ENCODE results near the gene PIK3C2A.

The PIK3C2A gene

GRCh38 chr11:17185938-17186337 lies 21.8 kb downstream of the PIK3C2A start:
- H3K4me3 Mint-ChIP-seq, result no peak overlapping the region
- no peaks in the 10 kb centered on the region for H3K9me3 Mint-ChIP-seq
- H3K4me1 Mint-ChIP-seq (ENCODE audit: low read depth), result peaks cover 2% of the 10 kb centered on the region
- peaks cover 6% of the 10 kb centered on the region for H3K36me3 Mint-ChIP-seq (ENCODE audit: low read depth)
- H3K27ac Mint-ChIP-seq, result no peak overlapping the region
- H3K27me3 Mint-ChIP-seq (ENCODE audit: low read depth), result no peaks in the 10 kb centered on the region

- Mint-ChIP-seq H3K4me1 (ENCODE audit: low read depth) (peaks cover 2% of the 10 kb centered on the region), H3K4me3 (no peak overlapping the region), H3K27ac (no peak overlapping the region), H3K9me3 (no peaks in the 10 kb centered on the region), H3K36me3 (ENCODE audit: low read depth) (peaks cover 6% of the 10 kb centered on the region), H3K27me3 (ENCODE audit: low read depth) (no peaks in the 10 kb centered on the region)
These were observed 22.8 kb downstream of the PIK3C2A start for GRCh38 chr11:17184882-17185587.

DNA sequence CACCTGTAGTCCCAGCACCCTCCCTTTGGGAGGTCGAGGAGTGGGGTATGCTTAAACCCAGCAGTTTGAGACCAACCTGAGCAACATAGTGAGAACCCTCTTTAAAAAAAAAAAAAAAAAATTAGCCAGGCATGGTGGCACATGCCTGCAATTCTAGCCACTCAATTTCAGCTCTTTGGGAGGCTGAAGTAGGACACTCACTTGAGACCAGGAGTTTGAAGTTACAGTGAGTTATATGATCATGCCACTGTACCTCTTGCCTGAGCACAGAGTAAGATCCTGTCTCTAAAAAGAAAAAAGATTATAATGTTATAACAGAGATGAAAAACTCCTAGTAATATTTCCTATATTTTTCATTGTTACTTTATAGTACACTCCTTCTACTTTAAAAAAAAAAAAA lies 23.9 kb downstream of the PIK3C2A start:
- H3K4me3 Mint-ChIP-seq, result no peak overlapping the region
- H3K27me3 Mint-ChIP-seq (ENCODE audit: low read depth), result no peaks in the 10 kb centered on the region
- peaks cover 6% of the 10 kb centered on the region for H3K36me3 Mint-ChIP-seq (ENCODE audit: low read depth)
- H3K4me1 Mint-ChIP-seq (ENCODE audit: low read depth), result peaks cover 2% of the 10 kb centered on the region
- no peaks in the 10 kb centered on the region for H3K9me3 Mint-ChIP-seq
- no peak overlapping the region for H3K27ac Mint-ChIP-seq

DNA sequence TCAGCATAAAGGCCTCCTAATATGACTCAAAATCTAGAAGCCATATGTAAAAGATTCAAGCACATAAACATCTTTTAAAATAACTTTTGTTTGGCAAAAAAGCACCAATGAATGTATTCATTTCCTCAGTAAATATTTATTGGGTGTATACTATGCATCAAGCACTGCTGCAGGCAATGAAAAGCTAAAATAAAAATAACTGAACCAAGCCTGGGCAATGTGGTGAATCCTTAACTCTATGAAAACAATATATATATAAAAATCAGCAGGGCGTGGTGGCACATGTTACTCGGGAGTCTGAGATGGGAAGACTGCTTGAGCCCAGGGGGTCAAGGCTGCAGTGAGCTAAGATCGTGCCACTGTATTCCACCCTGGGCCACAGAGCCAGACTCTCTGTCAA lies 27.8 kb downstream of the PIK3C2A start:
- Mint-ChIP-seq H3K4me3 (no peak overlapping the region), H3K36me3 (ENCODE audit: low read depth) (peaks cover 1% of the 10 kb centered on the region), H3K4me1 (ENCODE audit: low read depth) (no peaks in the 10 kb centered on the region), H3K9me3 (no peaks in the 10 kb centered on the region), H3K27ac (no peak overlapping the region), H3K27me3 (ENCODE audit: low read depth) (no peaks in the 10 kb centered on the region)

- no peak overlapping the region for H3K4me3 Mint-ChIP-seq
- H3K4me1 Mint-ChIP-seq (ENCODE audit: low read depth), result peaks cover 4% of the 10 kb centered on the region
- H3K36me3 Mint-ChIP-seq (ENCODE audit: low read depth), result peaks cover 21% of the 10 kb centered on the region
- H3K27ac Mint-ChIP-seq, result no peak overlapping the region
- no peaks in the 10 kb centered on the region for H3K9me3 Mint-ChIP-seq
- H3K27me3 Mint-ChIP-seq (ENCODE audit: low read depth), result no peaks in the 10 kb centered on the region
These were observed 34.5 kb downstream of the PIK3C2A start for GRCh38 chr11:17173332-17173731.

GRCh38 chr11:17171916-17172315 lies 35.9 kb downstream of the PIK3C2A start:
- Mint-ChIP-seq H3K9me3 (no peaks in the 10 kb centered on the region), H3K27me3 (ENCODE audit: low read depth) (no peaks in the 10 kb centered on the region), H3K4me3 (no peak overlapping the region), H3K4me1 (ENCODE audit: low read depth) (peaks cover 4% of the 10 kb centered on the region), H3K36me3 (ENCODE audit: low read depth) (peaks cover 21% of the 10 kb centered on the region), H3K27ac (no peak overlapping the region)

DNA sequence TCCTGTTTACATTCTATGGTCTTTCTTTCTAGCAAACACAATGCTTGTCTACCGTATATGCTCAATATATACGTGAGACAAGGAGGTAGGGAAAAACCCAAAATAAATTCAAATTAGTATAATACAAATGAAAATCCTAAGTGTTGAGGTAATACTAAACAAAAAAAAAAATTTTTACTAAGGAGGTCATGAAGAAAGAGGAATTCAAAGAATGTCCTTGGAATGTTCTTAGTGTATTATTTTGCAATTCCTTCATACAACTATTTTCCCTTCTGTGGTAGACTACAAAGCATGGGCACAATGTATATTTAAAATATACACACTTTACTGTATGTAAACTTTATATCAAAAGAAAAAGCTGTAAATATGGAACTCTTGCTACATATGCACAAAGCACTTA lies 36.4 kb downstream of the PIK3C2A start:
- H3K9me3 Mint-ChIP-seq, result no peaks in the 10 kb centered on the region
- no peaks in the 10 kb centered on the region for H3K27me3 Mint-ChIP-seq (ENCODE audit: low read depth)
- no peak overlapping the region for H3K27ac Mint-ChIP-seq
- H3K36me3 Mint-ChIP-seq (ENCODE audit: low read depth), result peaks cover 21% of the 10 kb centered on the region
- peaks cover 4% of the 10 kb centered on the region for H3K4me1 Mint-ChIP-seq (ENCODE audit: low read depth)
- H3K4me3 Mint-ChIP-seq, result no peak overlapping the region

DNA sequence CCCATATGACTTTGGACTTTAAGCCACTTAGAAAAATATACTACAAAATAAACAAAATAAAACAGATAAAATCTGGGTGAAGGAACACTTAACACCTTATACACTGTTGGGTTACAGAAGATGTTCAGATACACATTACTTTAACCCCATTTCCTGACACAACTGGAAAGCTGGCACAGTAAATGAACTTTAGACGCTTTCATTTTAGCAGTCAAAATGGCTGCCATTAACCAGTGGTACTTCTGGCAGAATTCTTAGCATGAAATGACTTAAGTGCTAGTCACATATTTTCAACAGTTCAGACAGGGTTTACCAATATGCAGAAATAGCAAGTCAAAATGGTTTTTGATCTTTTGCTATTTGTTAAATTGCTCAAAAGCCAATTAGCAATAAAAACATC lies 37.9 kb downstream of the PIK3C2A start:
- Mint-ChIP-seq H3K4me1 (ENCODE audit: low read depth) (peaks cover 6% of the 10 kb centered on the region), H3K36me3 (ENCODE audit: low read depth) (peaks cover 21% of the 10 kb centered on the region), H3K27me3 (ENCODE audit: low read depth) (no peaks in the 10 kb centered on the region), H3K9me3 (no peaks in the 10 kb centered on the region), H3K27ac (no peak overlapping the region), H3K4me3 (no peak overlapping the region)

DNA sequence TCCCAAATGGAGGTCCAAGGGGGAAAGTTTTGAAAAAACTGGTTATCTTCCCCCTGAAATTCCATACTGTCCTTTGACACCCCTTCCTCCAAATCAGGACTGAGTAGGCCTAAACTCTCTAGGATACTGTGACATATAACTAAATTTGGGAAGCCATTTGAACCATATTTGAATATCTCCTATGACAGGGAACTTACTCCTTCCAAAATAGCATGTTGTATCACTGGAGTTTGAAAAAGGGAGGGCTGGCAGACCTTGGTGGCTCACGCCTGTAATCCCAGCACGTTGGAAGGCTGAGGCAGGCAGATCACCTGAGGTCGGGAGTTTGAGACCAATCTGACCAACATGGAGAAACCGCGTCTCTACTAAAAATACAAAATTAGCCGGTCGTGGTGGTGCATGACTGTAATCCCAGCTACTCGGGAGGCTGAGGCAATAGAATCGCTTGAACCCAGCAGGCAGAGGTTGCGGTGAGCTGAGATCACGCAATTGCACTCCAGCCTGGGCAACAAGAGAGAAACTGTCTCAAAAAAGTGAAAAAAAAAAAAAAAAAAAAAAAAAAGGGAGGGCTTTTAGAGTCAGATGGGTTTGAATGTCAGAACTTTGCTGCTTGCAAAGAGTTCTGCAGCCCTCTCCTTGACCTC lies 42.4 kb downstream of the PIK3C2A start:
- Mint-ChIP-seq H3K27me3 (ENCODE audit: low read depth) (no peaks in the 10 kb centered on the region), H3K27ac (no peak overlapping the region), H3K9me3 (no peaks in the 10 kb centered on the region), H3K36me3 (ENCODE audit: low read depth) (peaks cover 22% of the 10 kb centered on the region), H3K4me3 (no peak overlapping the region), H3K4me1 (ENCODE audit: low read depth) (peaks cover 26% of the 10 kb centered on the region)

DNA sequence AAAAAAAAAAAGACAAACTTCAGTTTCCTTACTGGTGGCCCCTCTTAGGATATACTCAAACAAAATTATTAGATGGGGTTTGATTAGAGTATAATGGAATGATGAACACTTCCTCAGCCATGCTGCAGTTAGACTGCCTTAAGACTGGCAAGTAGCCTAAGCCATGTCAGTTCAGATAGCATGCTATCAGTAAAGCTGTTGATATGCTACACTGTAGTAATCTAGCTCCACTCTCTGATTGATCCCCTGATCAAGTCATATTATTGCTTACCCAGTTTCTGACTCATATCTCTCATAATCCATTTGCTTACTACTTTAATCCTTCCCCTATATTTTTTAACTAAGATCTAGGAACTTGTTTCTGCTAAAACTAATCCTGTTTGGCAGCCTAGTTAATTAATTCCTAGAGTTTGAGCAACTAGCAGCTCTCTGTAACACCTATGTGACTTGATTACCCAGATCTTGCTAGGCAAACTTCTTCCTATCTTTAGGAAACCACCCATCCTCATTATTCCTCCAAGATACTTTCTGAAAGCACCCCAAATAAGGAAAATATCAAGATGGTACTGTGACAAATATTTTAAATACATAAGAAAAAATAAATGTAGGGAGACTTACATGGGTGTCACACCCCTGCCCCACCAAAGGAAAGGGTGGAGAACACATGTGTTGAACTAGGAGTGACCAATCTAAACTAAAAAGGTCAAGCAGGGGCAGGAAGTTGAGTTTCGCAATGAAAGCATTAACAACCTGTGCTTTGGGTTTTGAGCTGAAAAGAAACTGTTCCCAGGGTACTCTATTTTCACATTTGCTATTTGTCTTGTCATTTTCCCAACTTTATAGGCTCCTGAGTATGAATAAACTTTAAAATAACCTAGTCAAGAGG lies 43.2 kb downstream of the PIK3C2A start:
- Mint-ChIP-seq H3K4me3 (no peak overlapping the region), H3K4me1 (ENCODE audit: low read depth) (peaks cover 30% of the 10 kb centered on the region), H3K27ac (no peak overlapping the region), H3K36me3 (ENCODE audit: low read depth) (peaks cover 18% of the 10 kb centered on the region), H3K27me3 (ENCODE audit: low read depth) (no peaks in the 10 kb centered on the region), H3K9me3 (no peaks in the 10 kb centered on the region)

DNA sequence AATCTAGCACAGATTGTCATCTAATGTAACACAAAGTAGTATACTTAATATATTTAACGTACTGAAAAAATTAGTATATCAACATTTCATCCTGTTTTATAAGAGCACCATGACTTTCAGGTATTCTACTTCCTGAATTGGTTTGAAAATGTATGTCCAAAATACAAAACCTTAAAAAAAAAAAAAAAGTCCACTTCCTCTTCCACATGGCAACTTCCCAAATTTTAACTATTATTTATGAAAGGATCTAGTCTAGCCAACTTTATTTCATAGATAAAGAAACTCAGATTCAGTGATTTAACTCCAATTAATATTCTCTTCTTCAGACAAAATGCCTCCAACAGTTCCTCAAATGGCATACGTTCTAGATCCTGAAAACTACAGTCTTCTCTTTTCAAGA lies 44.0 kb downstream of the PIK3C2A start:
- Mint-ChIP-seq H3K27me3 (ENCODE audit: low read depth) (no peaks in the 10 kb centered on the region), H3K9me3 (no peaks in the 10 kb centered on the region), H3K27ac (no peak overlapping the region), H3K36me3 (ENCODE audit: low read depth) (peaks cover 10% of the 10 kb centered on the region), H3K4me3 (no peak overlapping the region), H3K4me1 (ENCODE audit: low read depth) (peaks cover 26% of the 10 kb centered on the region)

GRCh38 chr11:17163291-17163690 lies 44.5 kb downstream of the PIK3C2A start:
- Mint-ChIP-seq H3K27ac (no peak overlapping the region), H3K9me3 (no peaks in the 10 kb centered on the region), H3K27me3 (ENCODE audit: low read depth) (no peaks in the 10 kb centered on the region), H3K4me1 (ENCODE audit: low read depth) (peaks cover 26% of the 10 kb centered on the region), H3K4me3 (no peak overlapping the region), H3K36me3 (ENCODE audit: low read depth) (peaks cover 8% of the 10 kb centered on the region)

- no peaks in the 10 kb centered on the region for H3K9me3 Mint-ChIP-seq
- H3K27ac Mint-ChIP-seq, result no peak overlapping the region
- no peaks in the 10 kb centered on the region for H3K27me3 Mint-ChIP-seq (ENCODE audit: low read depth)
- H3K4me3 Mint-ChIP-seq, result no peak overlapping the region
- H3K4me1 Mint-ChIP-seq (ENCODE audit: low read depth), result peaks cover 26% of the 10 kb centered on the region
- peaks cover 8% of the 10 kb centered on the region for H3K36me3 Mint-ChIP-seq (ENCODE audit: low read depth)
These were observed 45.4 kb downstream of the PIK3C2A start for GRCh38 chr11:17162376-17162775.

- Mint-ChIP-seq H3K27me3 (ENCODE audit: low read depth) (no peaks in the 10 kb centered on the region), H3K9me3 (no peaks in the 10 kb centered on the region), H3K27ac (no peak overlapping the region), H3K4me1 (ENCODE audit: low read depth) (peaks cover 26% of the 10 kb centered on the region), H3K4me3 (no peak overlapping the region), H3K36me3 (ENCODE audit: low read depth) (peaks cover 8% of the 10 kb centered on the region)
These were observed 46.3 kb downstream of the PIK3C2A start for GRCh38 chr11:17161515-17161914.

GRCh38 chr11:17159441-17159840 lies 48.3 kb downstream of the PIK3C2A start:
- Mint-ChIP-seq H3K4me3 (no peak overlapping the region), H3K4me1 (ENCODE audit: low read depth) (peaks cover 25% of the 10 kb centered on the region), H3K27ac (no peak overlapping the region)

More at GRCh38 chr11:17159441-17159840, 48.3 kb downstream of the PIK3C2A start:
- peaks cover 13% of the 10 kb centered on the region for H3K36me3 Mint-ChIP-seq (ENCODE audit: low read depth)
- no peaks in the 10 kb centered on the region for H3K9me3 Mint-ChIP-seq
- no peaks in the 10 kb centered on the region for H3K27me3 Mint-ChIP-seq (ENCODE audit: low read depth)

Data from T-helper 1 cell treated with Interleukin-12 subunit alpha and Interleukin-12 subunit beta and Interleukin-4 antibody, amounts not matched to agents 30 μg/mL and 1 μg/mL, for 36 hours (primary cell).